IPS-NIHi7 (cell line): ENCODE data around the gene SETD1B.
"Not testable (repeated sequence)": the region's sequence is repeated elsewhere in the genome, so short reads cannot be mapped to it uniquely, and the experiment has no call there.

Experiments
- DNase-seq: peaks from one replicate; pipeline ENCODE4 v3.0.0; 2012; ENCODE audit warnings: mixed read lengths; ENCODE audit errors: extremely low spot score

Gene SETD1B

GRCh38 chr12:121825041-121825523, 21.3 kb downstream of the SETD1B start:
- no peak for DNase-seq

GRCh38 chr12:121826318-121827150, 22.7 kb downstream of the SETD1B start:
- no peak for DNase-seq

- no peak for DNase-seq
These were observed 23.7 kb downstream of the SETD1B start for GRCh38 chr12:121827351-121828099.

- DNase-seq = no peak
These were observed 24.5 kb downstream of the SETD1B start for GRCh38 chr12:121828306-121828705.

- no peak for DNase-seq
These were observed 25.0 kb downstream of the SETD1B start for GRCh38 chr12:121828826-121829225.

GRCh38 chr12:121829250-121829918, 25.6 kb downstream of the SETD1B start:
- DNase-seq = no peak

GRCh38 chr12:121830134-121830533, 26.3 kb downstream of the SETD1B start:
- no peak for DNase-seq

- no peak for DNase-seq
These were observed 26.9 kb downstream of the SETD1B start for GRCh38 chr12:121830588-121831265.

- no peak for DNase-seq
These were observed 27.9 kb downstream of the SETD1B start for GRCh38 chr12:121831571-121832245.

- DNase-seq = no peak
These were observed 33.9 kb downstream of the SETD1B start for GRCh38 chr12:121837680-121838079.

GRCh38 chr12:121838126-121838525, 34.3 kb downstream of the SETD1B start:
- no peak for DNase-seq

GRCh38 chr12:121839106-121839992, 35.5 kb downstream of the SETD1B start:
- DNase-seq = peak; percentile 100

- DNase-seq = no peak
These were observed 36.4 kb downstream of the SETD1B start for GRCh38 chr12:121839993-121840761.

GRCh38 chr12:121843236-121843982, 39.6 kb downstream of the SETD1B start:
- no peak for DNase-seq

- no peak for DNase-seq
These were observed 41.9 kb downstream of the SETD1B start for GRCh38 chr12:121845701-121846100.

- no peak for DNase-seq
These were observed 45.4 kb downstream of the SETD1B start for GRCh38 chr12:121849211-121849610.

- DNase-seq = no peak
These were observed 45.9 kb downstream of the SETD1B start for GRCh38 chr12:121849665-121850064.

- not testable (repeated sequence) for DNase-seq
These were observed 48.6 kb downstream of the SETD1B start for GRCh38 chr12:121852392-121852791.
